ENCODE results near the gene CYB5R3. TPM values are rescaled to one million over a fixed set of nuclear protein-coding genes. Genes with fewer than 3 reads are reported as not detected.
"Not testable (repeated sequence)": the region's sequence is repeated elsewhere in the genome, so short reads cannot be mapped to it uniquely, and the experiment has no call there.

The CYB5R3 gene
- total RNA-seq, 4 donors from 2014 or later: 122 to 182 (median 152) TPM

- intact Hi-C loops (cut with DNase I; ENCODE audit: low total_unique reads): no loop called here
- DNase-seq (ENCODE audit: low spot score in 2 of 2): peak; percentile 51 to 94
- H3K4me3 ChIP-seq (ENCODE audit: low read depth, poor library complexity, severe bottlenecking): no peak overlapping the region
- no peak for TF ChIP-seq CTCF (IDR thresholded peaks at IDR 0.05)
- no peak for TF ChIP-seq POLR2A (IDR thresholded peaks at IDR 0.05)
- WGBS, 2 donors: 28 to 29% methylated on average over 11 of the region's 11 CpGs
These were observed 27.6 kb downstream of the CYB5R3 start for GRCh38 chr22:42621505-42622002.

DNA sequence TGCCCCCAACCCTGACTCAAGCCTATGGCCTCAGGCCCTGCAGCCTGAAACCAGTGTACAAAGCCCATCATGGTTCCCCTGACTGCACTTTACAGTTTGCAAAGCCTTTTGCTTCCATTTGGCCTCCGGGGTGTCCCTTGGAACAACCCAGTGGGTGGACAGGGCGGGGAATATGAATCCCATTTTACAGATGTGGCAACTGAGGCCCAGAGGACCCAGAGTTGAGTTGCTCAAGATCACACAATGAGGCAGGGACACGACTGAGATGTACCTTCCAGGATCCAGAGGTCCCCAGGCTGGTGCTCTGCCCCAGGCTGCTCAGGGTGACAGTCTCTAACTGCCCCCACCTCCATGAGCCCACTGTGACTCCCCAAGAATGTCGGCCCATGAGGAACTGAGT is 29.1 kb downstream of the CYB5R3 start:
- TF ChIP-seq POLR2A (IDR thresholded peaks at IDR 0.05): no peak
- 92 to 94% methylated on average over 4 of the region's 4 CpGs for WGBS, 2 donors
- intact Hi-C loops (cut with DNase I; ENCODE audit: low total_unique reads): no loop called here
- H3K4me3 ChIP-seq (ENCODE audit: low read depth, poor library complexity, severe bottlenecking): no peak overlapping the region
- DNase-seq (ENCODE audit: low spot score in 2 of 2): no peak

DNA sequence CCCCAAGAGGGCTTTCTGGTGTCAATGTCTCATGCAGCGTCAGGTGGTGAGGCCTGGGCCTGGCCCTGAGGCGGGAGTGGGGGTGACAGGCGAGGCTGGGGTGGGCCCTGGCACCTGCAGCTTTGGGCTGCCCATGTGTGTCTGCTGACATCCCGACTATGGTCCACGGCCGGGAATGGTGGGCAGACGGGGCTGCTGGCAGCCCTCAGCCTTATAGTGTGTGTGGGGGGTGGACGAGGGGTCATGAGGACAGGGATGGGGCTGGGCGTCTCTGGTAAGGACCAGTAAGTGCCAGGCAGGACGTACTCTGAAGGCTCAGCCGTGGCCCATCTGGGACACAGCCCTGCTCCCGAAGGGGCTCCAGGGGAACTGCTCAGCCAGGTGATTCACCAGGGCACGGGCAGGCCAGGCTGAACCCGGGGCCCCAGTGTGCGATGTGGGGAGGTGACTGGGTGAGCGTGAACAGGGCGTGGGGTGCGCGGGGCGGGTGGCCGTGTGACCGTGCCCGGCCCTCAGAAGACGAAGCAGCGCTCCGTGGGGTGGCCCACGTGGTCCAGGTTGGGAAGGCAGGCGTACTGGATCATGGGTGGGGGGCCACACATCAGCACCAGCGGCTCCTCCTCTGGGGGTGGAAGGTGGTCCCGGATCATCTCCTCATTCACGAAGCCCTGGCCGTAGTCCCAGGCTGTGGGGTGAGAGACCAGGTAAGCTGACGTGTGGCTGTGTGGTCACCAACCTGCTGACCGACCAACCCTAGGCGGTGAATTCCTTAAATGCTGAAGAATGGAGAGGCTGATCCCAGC is 29.7 kb downstream of the CYB5R3 start:
- DNase-seq (ENCODE audit: low spot score in 2 of 2): no peak
- TF ChIP-seq POLR2A (IDR thresholded peaks at IDR 0.05): no peak
- no peak for TF ChIP-seq CTCF (IDR thresholded peaks at IDR 0.05)
- 85 to 87% methylated on average over 29 to 33 of the region's 35 CpGs for WGBS, 2 donors

DNA sequence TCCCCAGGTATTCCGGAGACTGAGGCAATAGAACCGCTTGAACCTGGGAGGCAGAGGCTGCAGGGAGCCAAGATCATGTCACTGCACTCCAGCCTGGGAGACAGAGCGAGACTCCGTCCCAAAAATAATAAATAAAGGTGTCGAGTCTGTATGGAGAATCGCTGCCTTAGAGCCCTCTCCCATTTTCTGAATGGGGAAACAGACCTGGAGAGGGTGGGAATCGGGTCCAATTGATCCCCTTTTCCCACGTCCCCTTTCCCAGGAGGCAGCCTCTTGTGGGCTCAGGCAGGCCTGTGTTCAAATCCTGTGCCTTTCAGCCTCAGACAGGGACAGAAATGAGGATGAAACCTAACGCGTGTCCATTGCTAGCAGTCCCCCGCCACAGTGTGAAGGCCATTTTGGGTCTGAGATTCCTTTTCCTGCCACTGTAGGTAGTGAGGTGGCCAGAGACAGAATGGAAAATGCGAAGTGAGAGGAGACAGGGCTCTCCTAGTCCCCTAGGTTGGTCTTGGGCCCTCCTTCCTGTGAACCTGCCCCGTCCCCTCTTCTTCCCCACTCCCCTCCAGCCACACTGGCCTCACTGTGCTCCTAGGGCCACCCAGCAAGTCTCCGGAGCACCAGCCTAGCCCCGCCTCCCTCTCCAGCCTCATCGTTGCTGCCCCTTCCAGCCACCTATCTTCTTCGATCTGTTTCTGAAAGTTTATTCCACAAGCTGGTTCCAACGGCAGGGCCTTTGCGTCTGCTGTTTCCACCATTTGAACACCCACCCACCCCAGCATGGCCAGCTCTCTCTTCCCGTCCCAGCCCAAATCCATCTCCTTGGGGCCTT is 31.8 kb downstream of the CYB5R3 start:
- TF ChIP-seq CTCF (IDR thresholded peaks at IDR 0.05) (no peak), POLR2A (IDR thresholded peaks at IDR 0.05) (no peak)
- no peak overlapping the region for H3K4me3 ChIP-seq (ENCODE audit: low read depth, poor library complexity, severe bottlenecking)
- intact Hi-C loops (cut with DNase I; ENCODE audit: low total_unique reads): no loop called here
- 52 to 65% methylated on average over 20 of the region's 20 CpGs for WGBS, 2 donors
- no peak for DNase-seq (ENCODE audit: low spot score in 2 of 2)

More for the DNA sequence above, 29.7 kb downstream of the CYB5R3 start:
- H3K4me3 ChIP-seq (ENCODE audit: low read depth, poor library complexity, severe bottlenecking): no peak overlapping the region
- intact Hi-C loops (cut with DNase I; ENCODE audit: low total_unique reads): no loop called here

- DNase-seq (ENCODE audit: low spot score in 2 of 2); H3K4me3 ChIP-seq (ENCODE audit: low read depth, poor library complexity, severe bottlenecking); intact Hi-C loops (cut with DNase I; ENCODE audit: low total_unique reads): not testable (repeated sequence)
- WGBS, 2 donors: 8 to 14% methylated on average over 13 of the region's 13 CpGs
These were observed 33.4 kb downstream of the CYB5R3 start for GRCh38 chr22:42615860-42616175.

- intact Hi-C loops (cut with DNase I; ENCODE audit: low total_unique reads): no loop called here
- 0% methylated on average over 35 of the region's 35 CpGs for WGBS, 2 donors
- TF ChIP-seq CTCF (IDR thresholded peaks at IDR 0.05) (no peak), POLR2A (IDR thresholded peaks at IDR 0.05) (peak in 1 of 2 donors; percentile 54)
These were observed 33.9 kb downstream of the CYB5R3 start for GRCh38 chr22:42615092-42615859.

More at GRCh38 chr22:42615092-42615859, 33.9 kb downstream of the CYB5R3 start:
- peak; percentile 87 to 96 for DNase-seq (ENCODE audit: low spot score in 2 of 2)
- H3K4me3 ChIP-seq (ENCODE audit: low read depth, poor library complexity, severe bottlenecking): no peak overlapping the region
